OCI-LY7 (cell line): ENCODE measurements around the gene LRPPRC.
A peak's percentile ranks its signal among the peaks of the same experiment; 100 is the strongest.

ENCODE experiments used
- EZH2phosphoT487 ChIP-seq: fragments of 200-600 bp; sonication (generic); IDR thresholded peaks from 2 replicates; pipeline ENCODE4 v1.6.1; 2018; ENCODE audit warnings: low read depth, borderline replicate concordance, mild to moderate bottlenecking, mixed run types, antibody characterized with exemption, low read length, moderate library complexity, mixed read lengths
- TF ChIP-seq, protein P1 (sequence below): fragments of 200-600 bp; sonication (generic); conservative IDR thresholded peaks from 2 replicates; pipeline ENCODE4 v1.5.1; 2014; ENCODE audit warnings: mild to moderate bottlenecking, antibody characterized with exemption, low read length, moderate library complexity, mixed read lengths

DNA sequence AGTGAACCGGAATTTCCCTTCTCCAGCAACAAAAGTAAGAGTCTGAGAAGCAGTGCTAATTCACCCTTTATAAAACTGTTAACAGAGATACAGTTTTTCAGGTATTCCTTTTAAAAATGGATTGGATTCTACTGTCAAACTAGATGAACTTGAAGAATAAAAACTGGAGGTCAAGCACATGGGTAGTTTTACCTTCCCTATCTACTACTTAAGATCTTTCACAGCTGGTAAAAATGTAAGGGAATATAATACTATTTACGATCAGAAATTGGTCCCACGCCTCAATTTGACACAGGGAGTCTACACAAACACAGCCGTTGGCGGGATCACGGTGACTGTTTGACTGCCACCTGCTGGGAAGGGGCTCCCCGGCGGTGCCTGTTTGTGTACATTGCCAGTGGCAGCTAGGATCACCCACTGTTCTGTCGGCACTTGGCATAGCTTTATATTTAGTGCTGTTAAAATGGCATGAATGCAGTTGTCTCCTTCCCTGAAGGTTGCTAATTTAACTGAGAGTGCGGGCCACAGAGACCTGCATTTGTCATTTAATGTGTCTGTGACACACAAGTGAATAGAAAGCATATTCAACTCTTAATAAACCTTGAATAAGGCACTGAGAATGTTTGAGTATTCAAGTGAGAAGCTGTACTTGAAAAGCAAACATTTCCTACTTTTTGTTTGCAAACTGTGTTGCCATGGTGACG, 97.5 kb downstream of the LRPPRC start:
- TF ChIP-seq, protein P1, sequence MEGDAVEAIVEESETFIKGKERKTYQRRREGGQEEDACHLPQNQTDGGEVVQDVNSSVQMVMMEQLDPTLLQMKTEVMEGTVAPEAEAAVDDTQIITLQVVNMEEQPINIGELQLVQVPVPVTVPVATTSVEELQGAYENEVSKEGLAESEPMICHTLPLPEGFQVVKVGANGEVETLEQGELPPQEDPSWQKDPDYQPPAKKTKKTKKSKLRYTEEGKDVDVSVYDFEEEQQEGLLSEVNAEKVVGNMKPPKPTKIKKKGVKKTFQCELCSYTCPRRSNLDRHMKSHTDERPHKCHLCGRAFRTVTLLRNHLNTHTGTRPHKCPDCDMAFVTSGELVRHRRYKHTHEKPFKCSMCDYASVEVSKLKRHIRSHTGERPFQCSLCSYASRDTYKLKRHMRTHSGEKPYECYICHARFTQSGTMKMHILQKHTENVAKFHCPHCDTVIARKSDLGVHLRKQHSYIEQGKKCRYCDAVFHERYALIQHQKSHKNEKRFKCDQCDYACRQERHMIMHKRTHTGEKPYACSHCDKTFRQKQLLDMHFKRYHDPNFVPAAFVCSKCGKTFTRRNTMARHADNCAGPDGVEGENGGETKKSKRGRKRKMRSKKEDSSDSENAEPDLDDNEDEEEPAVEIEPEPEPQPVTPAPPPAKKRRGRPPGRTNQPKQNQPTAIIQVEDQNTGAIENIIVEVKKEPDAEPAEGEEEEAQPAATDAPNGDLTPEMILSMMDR, result peak; percentile 40; the same call in 1 of the 2 replicates
- no peak for TF ChIP-seq EZH2phosphoT487
